ENCODE data around the gene OXGR1. TPM values are rescaled to one million over a fixed set of nuclear protein-coding genes. Genes with fewer than 3 reads are reported as not detected.

The OXGR1 gene
- 0.25 and 0.34 TPM in 2 replicates for total RNA-seq (2021; fragmentation: NEBNext Ultra II Directional; extraction: Animal tissue kit (Norgen Biotek cat#: 25700))
- 1.1 and 1.8 TPM in 2 replicates for polyA plus RNA-seq (2011; rRNA removed)
- 0.93 TPM for polyA plus RNA-seq (2011; cell fraction: cytosol; rRNA removed)
- 0.57 TPM for polyA plus RNA-seq (2011; cell fraction: nucleus; rRNA removed)
- 0.55 to 0.90 TPM (median 0.71 TPM) in 4 replicates for polyA plus RNA-seq (2012, experiment 1 of 2)
- polyA plus RNA-seq (2012, experiment 2 of 2): 0.17 TPM
- 0.59 TPM for polyA plus RNA-seq (2013, experiment 1 of 2)
- 0.72 TPM for polyA plus RNA-seq (2013, experiment 2 of 2)
- 1.6 and 5.0 TPM in 2 replicates for polyA minus RNA-seq (2011; rRNA and poly(A)+ RNA removed)
- not detected for polyA minus RNA-seq (2011; cell fraction: cytosol; rRNA and poly(A)+ RNA removed)
- 0.80 TPM for polyA minus RNA-seq (2011; cell fraction: nucleus; rRNA and poly(A)+ RNA removed)
- long read RNA-seq, experiment 1, partial matches to known transcripts: 1 of 1 reads
- long read RNA-seq, experiment 1, other reads (novel, unspliced or antisense): 0 of 1 reads
- long read RNA-seq, experiment 2: 0 reads

DNA sequence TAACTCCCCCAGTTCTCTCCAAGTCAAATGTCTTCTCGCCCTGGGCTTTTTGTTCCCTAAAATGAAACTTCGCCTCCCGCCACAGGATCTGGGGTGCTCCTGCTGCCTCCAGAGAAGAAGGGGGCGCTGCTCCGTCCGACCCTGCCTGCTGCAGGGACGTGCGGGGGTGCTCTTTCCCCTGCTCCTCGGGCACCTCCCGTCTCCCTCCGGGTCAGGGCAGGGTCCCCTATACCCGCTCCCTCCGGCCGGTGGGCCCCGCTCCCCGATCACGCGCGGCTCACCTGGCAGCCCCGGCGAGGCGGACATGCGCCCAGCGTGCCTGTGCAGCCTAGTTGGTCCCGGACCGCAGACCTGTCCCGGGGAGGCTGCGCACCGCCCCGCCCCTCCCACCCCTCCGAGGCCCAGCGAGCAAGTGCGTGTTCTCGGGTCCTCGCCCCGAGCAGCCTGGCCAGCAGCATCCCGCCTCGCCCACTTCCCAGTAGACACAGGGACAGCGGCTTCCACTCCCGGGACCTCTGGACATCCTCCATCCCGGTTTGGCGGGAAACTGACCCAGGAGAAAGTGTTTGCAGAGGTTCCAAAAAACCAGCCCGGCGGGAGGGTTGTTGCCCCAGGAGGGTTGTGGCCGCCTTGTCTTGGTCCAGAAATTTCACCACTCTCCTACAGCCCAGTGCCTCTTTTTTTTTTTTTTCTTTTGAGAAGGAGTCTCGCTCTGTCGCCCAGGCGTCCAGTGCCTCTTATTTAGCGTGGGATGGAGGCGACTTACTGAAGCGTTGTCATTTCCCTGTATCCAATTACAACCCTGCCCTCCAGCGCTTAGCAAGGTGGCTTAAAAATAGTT lies at the start of gene OXGR1:
Gene OXGR1 (minus strand): TSS at position 460 of the 841 bp plus-strand sequence. CDS start 6,717 bp downstream, outside the sequence.
- H3K79me2 ChIP-seq (ENCODE audit: control insufficient read depth in 1 of 2, insufficient read depth in 2 of 2, low read length in 2 of 2): no peaks in the 10 kb centered on the region
- no peak for FAIRE-seq
- no peaks in the 10 kb centered on the region for H3K79me1 ChIP-seq (ENCODE audit: low read depth, low read length)
- peaks cover 0 to 2% of the 10 kb centered on the region in 2 experiments for H4K20me1 ChIP-seq (replicated peaks in 1 of 2; ENCODE audit: control insufficient read depth in 1 of 2, insufficient read depth in 2 of 2, low read length in 2 of 2)
- H3K56ac ChIP-seq (replicated peaks; ENCODE audit: insufficient read length, low read depth, low read length): no peak within 1 kb of the TSS
- H3K14ac ChIP-seq (ENCODE audit: insufficient read length): no peak within 1 kb of the TSS
- no peaks in the 10 kb centered on the region for H3K9me3 ChIP-seq (ENCODE audit: insufficient read depth in 2 of 2, low read depth in 1 of 2, low read length in 1 of 2)
- no peak within 1 kb of the TSS for H2BK12ac ChIP-seq (ENCODE audit: low read depth, low read length)
- no peak within 1 kb of the TSS for H4K91ac ChIP-seq (replicated peaks; ENCODE audit: insufficient read length, low read length)
- 2% methylated on average over 15 of the region's 52 CpGs; no CpG with 5 or more reads in 1 of the 2 experiments for WGBS, 2 experiments (ENCODE audit: extremely low coverage in 1 of 2, insufficient coverage in 1 of 2, insufficient read length in 1 of 2, insufficient replicate concordance in 2 of 2, low coverage in 1 of 2, low lambda C conversion rate in 2 of 2, missing lambda C conversion rate in 1 of 2)
- POLR2A ChIA-PET (ENCODE audit: partially characterized antibody): interaction anchor here (1.0 to 1.5 kb wide), 2 partner anchors 10 to 23 kb away, joined by 4 to 6 read pairs; no protein-coding TSS in a partner anchor
- H3K27ac ChIP-seq (ENCODE audit: low read depth, low read length): no peak within 1 kb of the TSS
- H3K36me3 ChIP-seq (ENCODE audit: control insufficient read depth in 2 of 4, insufficient read depth in 4 of 4, low read length in 3 of 4): no peaks in the 10 kb centered on the region
- H3K4me2 ChIP-seq (ENCODE audit: insufficient read depth in 1 of 2, low read depth in 2 of 2, low read length in 2 of 2): peak within 1 kb of the TSS; percentile 80 to 85
- peak within 1 kb of the TSS; percentile 95 for H2AFZ ChIP-seq (ENCODE audit: low read length)
- CTCF ChIA-PET (ENCODE audit: partially characterized antibody): interaction anchor here (0.5 to 1.0 kb wide), 3 partner anchors 34 to 76 kb away, joined by 3 to 4 read pairs (median 3); no protein-coding TSS in a partner anchor
- peaks cover 0 to 4% (median 1%) of the 10 kb centered on the region in 4 experiments; a peak in 2 of 7 replicates for H3K4me1 ChIP-seq (replicated peaks in 1 of 4; ENCODE audit: control insufficient read depth in 3 of 4, insufficient read depth in 4 of 4, low read length in 3 of 4)
- peaks cover 5% of the 10 kb centered on the region; the same call in 1 of the 2 replicates for H3K23me2 ChIP-seq (ENCODE audit: low read depth, low read length)
- no peak within 1 kb of the TSS for H2BK5ac ChIP-seq (ENCODE audit: low read depth, low read length)
- no peak within 1 kb of the TSS for H3K23ac ChIP-seq (ENCODE audit: insufficient read length)
- H2BK120ac ChIP-seq (replicated peaks; ENCODE audit: low read depth, low read length): no peak within 1 kb of the TSS
- no peak within 1 kb of the TSS for H2BK15ac ChIP-seq (ENCODE audit: low read length)
- no peak within 1 kb of the TSS for H3K18ac ChIP-seq (ENCODE audit: extremely low read depth, low read length)
- H3K9ac ChIP-seq (replicated peaks in 1 of 4; ENCODE audit: extremely low read depth in 1 of 4, low read depth in 3 of 4, low read length in 3 of 4): peak within 1 kb of the TSS in 1 of 4 experiments; percentile 34; a peak in 3 of 7 replicates
- H3K4me3 ChIP-seq (ENCODE audit: extremely low read depth in 1 of 4, insufficient read depth in 2 of 4, low read depth in 3 of 4, low read length in 4 of 4): peak within 1 kb of the TSS; percentile 51 to 72 (median 66)
- no peak within 1 kb of the TSS for H3K4ac ChIP-seq (replicated peaks; ENCODE audit: insufficient read length, low read depth, low read length)
- H3K27me3 ChIP-seq (replicated peaks in 1 of 4; ENCODE audit: control insufficient read depth in 3 of 4, extremely low read depth in 1 of 4, insufficient read depth in 3 of 4, low read length in 3 of 4): peaks cover 10 to 66% (median 52%) of the 10 kb centered on the region in 4 experiments
- H4K5ac ChIP-seq (ENCODE audit: insufficient read length, low read depth, low read length): no peak within 1 kb of the TSS
- H4K8ac ChIP-seq (ENCODE audit: extremely low read depth, insufficient read depth, low read length): peak within 1 kb of the TSS; percentile 26; the same call in 1 of the 2 replicates
- DNase-seq (ENCODE audit: low read depth in 1 of 2, low spot score in 2 of 2): peak in 1 of 2 experiments; percentile 67
- no peak within 1 kb of the TSS for H2BK20ac ChIP-seq (ENCODE audit: low read length)
- H2AK5ac ChIP-seq (ENCODE audit: low read depth, low read length): no peak within 1 kb of the TSS
- TF ChIP-seq RNF2 (IDR thresholded peaks at IDR 0.05; ENCODE audit: borderline replicate concordance, low read depth, low read length, missing control alignments, poor library complexity, severe bottlenecking): peak; percentile 17
- TF ChIP-seq PHF8 (conservative IDR thresholded peaks at IDR 0.05; ENCODE audit: low read depth, low read length): peak; percentile 40; the same call in 1 of the 2 replicates
- no peak for TF ChIP-seq BACH1 (IDR thresholded peaks at IDR 0.05; ENCODE audit: low read length)
- no peak for TF ChIP-seq BRCA1 (IDR thresholded peaks at IDR 0.05; ENCODE audit: low read depth, low read length)
- no peak for TF ChIP-seq CEBPB (IDR thresholded peaks at IDR 0.05; ENCODE audit: low read depth, low read length)
- TF ChIP-seq POLR2A (IDR thresholded peaks at IDR 0.05; ENCODE audit: control extremely low read depth in 1 of 2, low read depth in 2 of 2, low read length in 2 of 2): no peak
- no peak for TF ChIP-seq RFX5 (IDR thresholded peaks at IDR 0.05; ENCODE audit: borderline replicate concordance, low read depth, low read length)
- TF ChIP-seq SRF (IDR thresholded peaks at IDR 0.05; ENCODE audit: low read depth, low read length): no peak
- no peak for TF ChIP-seq HDAC6 (IDR thresholded peaks at IDR 0.05; ENCODE audit: low read depth, low read length)
